Esophagus squamous epithelium (tissue), 5 donors: ENCODE data around the gene TOX2. TPM values are rescaled to one million over a fixed set of nuclear protein-coding genes. Genes with fewer than 3 reads are reported as not detected.

ENCODE experiments used
- DNase-seq: peaks from one replicate; lab custom pipeline; 2025; lab: John Stamatoyannopoulos, UW
- H3K27ac ChIP-seq, 4 donors: fragments of 200-600 bp; sonication (generic); one replicate each; pipeline ENCODE4 v1.5.1; 2016 to 2019; ENCODE audit warnings: mild to moderate bottlenecking in 1 of 4
- H3K27me3 ChIP-seq, 4 donors: fragments of 200-600 bp; sonication (generic); 1 replicate in 3 of 4; 2 replicates in 1 of 4; pipeline versions ENCODE4 v1.5.1 to v1.6.0; 2017 to 2021; ENCODE audit warnings: antibody characterized with exemption in 1 of 4
- H3K36me3 ChIP-seq, 3 donors: fragments of 200-600 bp; sonication (generic); one replicate each; pipeline ENCODE4 v1.5.1; 2016 to 2019
- H3K4me1 ChIP-seq, 3 donors: fragments of 200-600 bp; sonication (generic); one replicate each; pipeline ENCODE4 v1.5.1; 2017 to 2019
- H3K4me3 ChIP-seq, 4 donors: fragments of 200-600 bp; sonication (generic); 1 replicate in 3 of 4; 2 replicates in 1 of 4; pipeline ENCODE4 v1.5.1; 2016 to 2019; ENCODE audit warnings: mild to moderate bottlenecking in 2 of 4, moderate library complexity in 1 of 4
- H3K9me3 ChIP-seq, 3 donors: fragments of 200-600 bp; sonication (generic); one replicate each; pipeline ENCODE4 v1.5.1; 2016 to 2019
- POLR2A ChIP-seq, 4 donors: fragments of 450-650 bp; IDR thresholded peaks; one replicate each; pipeline ENCODE4 v1.6.1; 2017; ENCODE audit warnings: antibody characterized with exemption in 4 of 4, mild to moderate bottlenecking in 4 of 4, moderate library complexity in 3 of 4
- WGBS, 2 donors: methylation state at CpG; one replicate each; pipeline ENCODE4 v1.1.5; 2018; 5-methylcytosine and 5-hydroxymethylcytosine counted together
- intact Hi-C: fragments of 100-400 bp; cut with DNase I; formaldehyde crosslinking; loops from one replicate; pipeline ENCODE4 v1.15.0; 2022
- total RNA-seq, 4 donors: library from RNA; depleted of rRNA; stranded (reverse); fragments of >200 nt; gene quantifications; one replicate each; pipeline ENCODE4 v1.1.0, GENCODE V29; 2016
- TF ChIP-seq, protein P1 (sequence below), 6 experiments: fragments of 450-650 bp in 4 of 6; fragments of 200-600 bp in 2 of 6; sonication (generic) in 2 of 6; IDR thresholded peaks; one replicate each; pipeline ENCODE4 v1.5.1; 2016 to 2019; ENCODE audit warnings: antibody characterized with exemption in 6 of 6, mild to moderate bottlenecking in 4 of 6, moderate library complexity in 4 of 6
- donor health status: DM: yes; HTN: yes; CAD: no.

TOX2 gene
- total RNA-seq, 4 donors from 2014 or later = 0.99 to 22.9 (median 3.1) TPM

DNA sequence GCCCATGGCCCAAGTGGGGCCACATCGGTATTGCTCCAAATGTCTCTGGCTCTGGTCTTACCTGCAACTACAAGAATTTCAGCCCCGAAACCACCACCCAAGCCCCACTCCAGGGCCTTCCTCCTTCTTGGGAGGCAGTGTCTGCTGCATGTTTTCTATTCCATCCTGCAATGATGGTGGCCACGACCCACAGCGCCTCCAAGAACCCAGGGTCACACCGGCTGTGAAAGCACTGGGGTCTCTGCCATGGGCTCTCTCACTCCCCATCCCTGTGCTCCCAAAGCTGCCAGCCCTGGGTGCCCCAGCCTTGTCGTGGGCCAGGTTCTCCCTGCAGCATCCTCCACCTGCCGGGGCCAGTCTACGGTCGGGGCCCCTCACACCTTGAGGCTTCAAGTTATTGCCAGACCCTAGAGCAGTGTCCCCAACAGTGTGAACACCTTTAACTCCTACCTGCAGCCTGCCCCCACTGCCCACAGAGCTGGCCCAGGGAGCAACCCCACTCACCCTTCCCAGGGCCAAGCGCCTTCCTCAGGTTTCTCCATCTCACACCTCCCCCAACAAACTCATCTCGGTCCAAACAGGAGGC, 157.0 kb downstream of the TOX2 start:
- Histone ChIP-seq H3K9me3 (no peaks in the 10 kb centered on the region), H3K27ac (no peak overlapping the region), H3K27me3 (peaks cover 0 to 5% (median 0%) of the 10 kb centered on the region in 4 donors), H3K4me3 (no peak overlapping the region), H3K36me3 (peaks cover 0 to 15% (median 0%) of the 10 kb centered on the region in 3 donors), H3K4me1 (no peaks in the 10 kb centered on the region)
- 76 to 82% methylated on average over 3 to 9 of the region's 11 CpGs for WGBS, 2 donors
- no peak for TF ChIP-seq POLR2A (IDR thresholded peaks at IDR 0.05)
- DNase-seq = no peak
- intact Hi-C loops = no loop called here

DNA sequence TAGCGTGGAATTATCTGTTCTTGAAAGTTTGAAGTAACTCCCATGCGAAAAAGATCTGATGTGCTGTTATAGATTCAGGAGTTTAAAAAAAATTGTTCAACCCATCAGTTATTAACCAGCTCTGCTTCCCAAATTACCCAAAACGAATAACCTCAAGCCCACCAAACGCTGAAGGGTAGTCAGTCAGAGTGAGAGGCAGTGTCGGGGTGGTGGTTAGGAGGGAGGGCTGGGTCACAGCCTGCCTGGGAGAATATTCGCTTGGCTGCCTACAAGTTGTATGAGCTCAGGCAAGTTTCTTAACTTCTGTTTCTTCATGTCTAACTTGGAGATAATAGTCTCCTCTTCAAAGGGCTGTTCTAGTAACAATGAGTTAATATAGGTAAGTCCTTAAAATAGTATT, 157.7 kb downstream of the TOX2 start:
- DNase-seq = no peak
- Histone ChIP-seq H3K27ac (no peak overlapping the region), H3K4me1 (no peaks in the 10 kb centered on the region), H3K36me3 (peaks cover 0 to 9% (median 0%) of the 10 kb centered on the region in 3 donors), H3K27me3 (peaks cover 0 to 5% (median 0%) of the 10 kb centered on the region in 4 donors), H3K4me3 (no peak overlapping the region), H3K9me3 (no peaks in the 10 kb centered on the region)
- intact Hi-C loops = no loop called here
- TF ChIP-seq POLR2A (IDR thresholded peaks at IDR 0.05) = no peak
- TF ChIP-seq, protein P1, sequence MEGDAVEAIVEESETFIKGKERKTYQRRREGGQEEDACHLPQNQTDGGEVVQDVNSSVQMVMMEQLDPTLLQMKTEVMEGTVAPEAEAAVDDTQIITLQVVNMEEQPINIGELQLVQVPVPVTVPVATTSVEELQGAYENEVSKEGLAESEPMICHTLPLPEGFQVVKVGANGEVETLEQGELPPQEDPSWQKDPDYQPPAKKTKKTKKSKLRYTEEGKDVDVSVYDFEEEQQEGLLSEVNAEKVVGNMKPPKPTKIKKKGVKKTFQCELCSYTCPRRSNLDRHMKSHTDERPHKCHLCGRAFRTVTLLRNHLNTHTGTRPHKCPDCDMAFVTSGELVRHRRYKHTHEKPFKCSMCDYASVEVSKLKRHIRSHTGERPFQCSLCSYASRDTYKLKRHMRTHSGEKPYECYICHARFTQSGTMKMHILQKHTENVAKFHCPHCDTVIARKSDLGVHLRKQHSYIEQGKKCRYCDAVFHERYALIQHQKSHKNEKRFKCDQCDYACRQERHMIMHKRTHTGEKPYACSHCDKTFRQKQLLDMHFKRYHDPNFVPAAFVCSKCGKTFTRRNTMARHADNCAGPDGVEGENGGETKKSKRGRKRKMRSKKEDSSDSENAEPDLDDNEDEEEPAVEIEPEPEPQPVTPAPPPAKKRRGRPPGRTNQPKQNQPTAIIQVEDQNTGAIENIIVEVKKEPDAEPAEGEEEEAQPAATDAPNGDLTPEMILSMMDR (IDR thresholded peaks at IDR 0.05) = no peak
- WGBS, 2 donors = 48 to 58% methylated on average over 6 of the region's 6 CpGs

DNA sequence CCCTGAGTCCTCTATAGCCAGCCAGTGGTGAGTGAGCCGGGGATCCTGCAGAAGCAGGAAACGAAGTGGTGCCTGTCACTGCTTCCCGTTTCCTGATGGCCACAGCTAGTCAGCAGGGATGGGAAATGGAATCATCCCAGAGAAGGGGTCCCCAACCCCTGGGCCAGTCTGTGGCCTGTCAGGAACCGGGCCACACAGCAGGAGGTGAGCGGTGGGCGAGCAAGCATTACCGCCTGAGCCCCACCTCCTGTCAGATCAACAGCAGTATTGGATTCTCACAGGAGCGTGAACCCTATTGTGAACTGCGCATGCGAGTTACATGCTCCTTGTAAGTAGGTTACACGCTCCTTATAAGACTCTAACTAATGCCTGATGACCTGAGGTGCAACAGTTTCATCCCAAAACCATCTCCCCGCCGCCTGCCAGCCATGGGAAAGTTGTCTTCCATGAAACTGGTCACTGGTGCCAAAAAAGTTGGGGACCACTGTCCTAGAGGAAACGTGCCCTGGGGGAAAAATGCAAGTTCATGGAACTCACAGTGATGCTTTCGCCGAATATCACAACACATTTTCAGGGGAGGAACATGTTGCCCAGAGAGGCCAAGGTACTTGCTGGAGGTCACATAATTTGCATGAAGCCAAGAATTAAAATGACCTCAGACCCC, 158.5 kb downstream of the TOX2 start:
- no peak for DNase-seq
- no peak overlapping the region for H3K4me3 ChIP-seq
- no peaks in the 10 kb centered on the region for H3K9me3 ChIP-seq
- no peak overlapping the region for H3K27ac ChIP-seq
- intact Hi-C loops = no loop called here
- WGBS, 2 donors = 58 to 66% methylated on average over 4 to 13 of the region's 16 CpGs
- peaks cover 0 to 1% (median 0%) of the 10 kb centered on the region in 3 donors for H3K36me3 ChIP-seq
- TF ChIP-seq, protein P1 (IDR thresholded peaks at IDR 0.05) = no peak
- no peak for TF ChIP-seq POLR2A (IDR thresholded peaks at IDR 0.05)
- H3K4me1 ChIP-seq = no peaks in the 10 kb centered on the region
- peaks cover 0 to 5% (median 0%) of the 10 kb centered on the region in 4 donors for H3K27me3 ChIP-seq

DNA sequence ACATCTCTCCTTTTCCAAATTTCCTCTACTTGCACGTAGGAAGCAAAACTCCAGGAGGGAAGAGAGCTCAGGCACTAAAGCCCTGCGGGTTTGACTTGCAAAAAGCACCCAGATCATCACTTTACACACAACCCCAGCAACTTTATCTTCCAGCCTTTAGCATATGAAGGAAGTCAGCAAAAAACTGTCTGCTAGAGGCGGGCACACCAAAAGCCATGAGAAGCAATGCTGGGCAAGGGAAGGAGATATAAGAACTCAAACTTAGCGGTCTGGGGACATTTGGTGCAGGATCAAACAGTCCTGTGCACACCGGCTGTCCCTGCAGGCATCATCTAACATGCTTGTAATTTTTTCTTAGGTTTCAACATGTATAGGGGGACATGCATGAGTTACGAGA, 159.0 kb downstream of the TOX2 start:
- WGBS, 2 donors = 61 to 69% methylated on average over 6 of the region's 6 CpGs
- H3K4me3 ChIP-seq = no peak overlapping the region
- H3K4me1 ChIP-seq = no peaks in the 10 kb centered on the region
- H3K27me3 ChIP-seq = peaks cover 0 to 5% (median 0%) of the 10 kb centered on the region in 4 donors
- intact Hi-C loops = no loop called here
- H3K27ac ChIP-seq = no peak overlapping the region
- no peak for TF ChIP-seq POLR2A (IDR thresholded peaks at IDR 0.05)
- TF ChIP-seq, protein P1 (IDR thresholded peaks at IDR 0.05) = no peak
- no peaks in the 10 kb centered on the region for H3K9me3 ChIP-seq
- H3K36me3 ChIP-seq = no peaks in the 10 kb centered on the region
- DNase-seq = no peak

DNA sequence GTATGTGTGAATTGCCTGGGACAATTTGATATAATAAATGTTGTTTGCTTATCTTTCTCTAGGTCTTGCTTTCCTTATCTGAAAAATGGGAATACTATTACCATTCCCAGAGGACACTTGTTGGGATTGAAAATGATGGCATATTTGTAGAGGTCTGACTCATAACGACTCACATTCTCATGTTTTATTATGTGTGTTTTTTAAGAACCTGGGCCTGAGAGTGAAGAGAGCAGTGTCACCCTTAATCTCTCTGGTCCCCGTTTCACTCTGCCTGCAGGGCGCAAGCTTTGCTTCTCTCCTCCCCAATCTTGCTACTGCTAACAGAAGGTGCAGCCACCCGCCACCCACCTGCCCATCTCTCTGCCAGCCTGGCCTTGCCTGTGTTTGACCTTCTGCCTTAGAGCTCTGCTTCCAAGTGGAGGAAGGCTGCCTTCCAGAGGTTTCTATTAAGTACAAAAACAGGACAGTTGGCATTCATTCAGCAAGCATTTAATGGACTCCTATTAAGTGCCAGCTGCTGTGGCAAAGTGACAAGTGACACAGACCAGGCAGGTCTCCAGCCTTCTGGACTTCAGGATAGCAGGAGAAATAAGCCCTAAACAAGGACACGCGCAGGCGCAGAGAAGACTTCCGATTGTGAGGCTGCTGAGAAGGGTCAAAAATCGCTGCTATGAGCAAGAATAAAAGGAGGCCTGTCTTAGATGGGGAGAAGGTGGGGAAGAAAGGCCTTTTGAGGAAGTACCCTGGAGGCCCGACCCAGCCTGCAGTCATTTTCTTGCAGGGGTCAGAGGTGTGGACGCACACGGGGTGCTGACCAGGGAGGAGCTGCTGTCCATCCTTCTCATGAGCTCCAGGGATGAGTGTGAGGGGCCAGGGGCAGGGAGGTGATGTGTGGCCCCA, 159.8 kb downstream of the TOX2 start:
- no peaks in the 10 kb centered on the region for H3K36me3 ChIP-seq
- H3K27ac ChIP-seq = no peak overlapping the region
- DNase-seq = no peak
- intact Hi-C loops = no loop called here
- H3K4me3 ChIP-seq = no peak overlapping the region
- WGBS, 2 donors = 78 to 79% methylated on average over 12 of the region's 12 CpGs
- H3K9me3 ChIP-seq = no peaks in the 10 kb centered on the region
- TF ChIP-seq, protein P1 (IDR thresholded peaks at IDR 0.05) = no peak
- no peak for TF ChIP-seq POLR2A (IDR thresholded peaks at IDR 0.05)
- H3K27me3 ChIP-seq = peaks cover 0 to 5% (median 0%) of the 10 kb centered on the region in 4 donors
- no peaks in the 10 kb centered on the region for H3K4me1 ChIP-seq
